Stimulated activated CD8-positive, alpha-beta memory T cell treated with anti-CD3 and anti-CD28 coated beads, Interleukin-7, amount 100 ng/mL, for 24 hours (primary cell): ENCODE data around the gene NUP93.
"Not testable (repeated sequence)": the region's sequence is repeated elsewhere in the genome, so short reads cannot be mapped to it uniquely, and the experiment has no call there.

Experiments used
- DNase-seq: peaks from one replicate; pipeline ENCODE4 v3.0.0-alpha.2; 2020; ENCODE audit warnings: low read depth

Gene NUP93

GRCh38 chr16:56779906-56780305 is 50.0 kb downstream of the NUP93 start:
- no peak for DNase-seq

GRCh38 chr16:56780646-56781045 is 50.7 kb downstream of the NUP93 start:
- DNase-seq: no peak

GRCh38 chr16:56781528-56781961 is 51.6 kb downstream of the NUP93 start:
- DNase-seq: no peak

- no peak for DNase-seq
Observed at GRCh38 chr16:56783344-56783743, 53.4 kb downstream of the NUP93 start.

- DNase-seq: no peak
Observed at GRCh38 chr16:56785317-56785716, 55.4 kb downstream of the NUP93 start.

GRCh38 chr16:56787167-56787566 is 57.2 kb downstream of the NUP93 start:
- no peak for DNase-seq

GRCh38 chr16:56788435-56788834 is 58.5 kb downstream of the NUP93 start:
- no peak for DNase-seq

- DNase-seq: no peak
Observed at GRCh38 chr16:56789360-56789759, 59.4 kb downstream of the NUP93 start.

GRCh38 chr16:56792967-56793366 is 63.0 kb downstream of the NUP93 start:
- DNase-seq: no peak

- DNase-seq: no peak
Observed at GRCh38 chr16:56793492-56793891, 63.6 kb downstream of the NUP93 start.

- DNase-seq: no peak
Observed at GRCh38 chr16:56795011-56795410, 65.1 kb downstream of the NUP93 start.

- DNase-seq: not testable (repeated sequence)
Observed at GRCh38 chr16:56797038-56797437, 67.1 kb downstream of the NUP93 start.

- no peak for DNase-seq
Observed at GRCh38 chr16:56797861-56798260, 67.9 kb downstream of the NUP93 start.

GRCh38 chr16:56798955-56799354 is 69.0 kb downstream of the NUP93 start:
- no peak for DNase-seq

GRCh38 chr16:56800355-56800754 is 70.4 kb downstream of the NUP93 start:
- DNase-seq: no peak

- DNase-seq: no peak
Observed at GRCh38 chr16:56801762-56802161, 71.8 kb downstream of the NUP93 start.

GRCh38 chr16:56807011-56807675 is 77.2 kb downstream of the NUP93 start:
- DNase-seq: no peak

GRCh38 chr16:56807676-56808067 is 77.7 kb downstream of the NUP93 start:
- not testable (repeated sequence) for DNase-seq

GRCh38 chr16:56810954-56811353 is 81.0 kb downstream of the NUP93 start:
- no peak for DNase-seq

- DNase-seq: not testable (repeated sequence)
Observed at GRCh38 chr16:56811602-56812001, 81.7 kb downstream of the NUP93 start.

- no peak for DNase-seq
Observed at GRCh38 chr16:56812884-56813283, 83.0 kb downstream of the NUP93 start.

- no peak for DNase-seq
Observed at GRCh38 chr16:56814537-56815432, 84.9 kb downstream of the NUP93 start.

GRCh38 chr16:56815721-56816120 is 85.8 kb downstream of the NUP93 start:
- no peak for DNase-seq
